Liver (tissue), 9 donors: ENCODE measurements around the gene LPO. TPM values are rescaled to one million over a fixed set of nuclear protein-coding genes. Genes with fewer than 3 reads are reported as not detected.

Source experiments
- DNase-seq: peaks from one replicate; pipeline ENCODE4 v3.0.0-alpha.2; 2017; ENCODE audit warnings: low spot score
- H3K27ac ChIP-seq, 2 donors: one replicate each; pipeline ENCODE4 v1.7.0; 2013; ENCODE audit warnings: inconsistent platforms in 2 of 2, low read length in 2 of 2, control low read depth in 1 of 2, low read depth in 1 of 2, mild to moderate bottlenecking in 1 of 2
- H3K27me3 ChIP-seq, 4 donors: one replicate each; pipeline versions ENCODE4 v1.6.1 to v1.7.0; 2013; ENCODE audit warnings: low read length in 3 of 4, inconsistent platforms in 1 of 4, mild to moderate bottlenecking in 1 of 4, moderate library complexity in 1 of 4; ENCODE audit not compliant: control insufficient read depth in 4 of 4, insufficient read depth in 4 of 4
- H3K36me3 ChIP-seq, 4 donors: one replicate each; pipeline versions ENCODE4 v1.6.1 to v1.7.0; 2013; ENCODE audit warnings: low read length in 3 of 4, mild to moderate bottlenecking in 3 of 4, low read depth in 1 of 4, moderate library complexity in 1 of 4; ENCODE audit not compliant: control insufficient read depth in 4 of 4, insufficient read depth in 3 of 4
- H3K4me1 ChIP-seq, 4 donors: one replicate each; pipeline versions ENCODE4 v1.6.1 to v1.7.0; 2013; ENCODE audit warnings: low read length in 3 of 4, mild to moderate bottlenecking in 3 of 4, moderate library complexity in 1 of 4; ENCODE audit not compliant: control insufficient read depth in 4 of 4, insufficient read depth in 4 of 4
- H3K4me3 ChIP-seq, 3 donors: one replicate each; pipeline versions ENCODE4 v1.6.1 to v1.7.0; 2013; ENCODE audit warnings: low read length in 3 of 3, control low read depth in 1 of 3, low read depth in 1 of 3, mild to moderate bottlenecking in 1 of 3
- H3K9ac ChIP-seq, 2 donors: one replicate each; pipeline ENCODE4 v1.7.0; 2013; ENCODE audit warnings: low read length in 2 of 2, mild to moderate bottlenecking in 2 of 2, moderate library complexity in 2 of 2, control low read depth in 1 of 2, low read depth in 1 of 2
- H3K9me3 ChIP-seq, 4 donors: one replicate each; pipeline versions ENCODE4 v1.6.1 to v1.7.0; 2013; ENCODE audit warnings: low read length in 3 of 4; ENCODE audit not compliant: control insufficient read depth in 4 of 4
- ATF3 ChIP-seq: IDR thresholded peaks from 2 replicates; pipeline ENCODE4 v1.6.1; 2016; ENCODE audit warnings: antibody characterized with exemption
- EGR1 ChIP-seq, 2 donors: IDR thresholded peaks; 2 replicates each; pipeline ENCODE4 v1.6.1; 2016 to 2018; ENCODE audit warnings: antibody characterized with exemption in 2 of 2, low read depth in 2 of 2
- FOXA1 ChIP-seq: IDR thresholded peaks from 2 replicates; pipeline ENCODE4 v1.6.1; 2016; ENCODE audit warnings: antibody characterized with exemption
- FOXA2 ChIP-seq: IDR thresholded peaks from 2 replicates; pipeline ENCODE4 v1.6.1; 2016; ENCODE audit warnings: antibody characterized with exemption
- GABPA ChIP-seq, 2 donors: IDR thresholded peaks in 1 of 2; conservative IDR thresholded peaks in 1 of 2; 2 replicates each; pipeline ENCODE4 v1.6.1; 2016; ENCODE audit warnings: antibody characterized with exemption in 2 of 2, mild to moderate bottlenecking in 1 of 2, moderate library complexity in 1 of 2
- JUND ChIP-seq, 2 donors: IDR thresholded peaks; 2 replicates each; pipeline ENCODE4 v1.6.1; 2016; ENCODE audit warnings: antibody characterized with exemption in 2 of 2
- MAX ChIP-seq: IDR thresholded peaks from 2 replicates; pipeline ENCODE4 v1.6.1; 2016; ENCODE audit warnings: antibody characterized with exemption
- REST ChIP-seq: IDR thresholded peaks from 2 replicates; pipeline ENCODE4 v1.6.1; 2016; ENCODE audit warnings: antibody characterized with exemption, mild to moderate bottlenecking
- RXRA ChIP-seq, 2 donors: IDR thresholded peaks; 2 replicates each; pipeline ENCODE4 v1.6.1; 2017 to 2018; ENCODE audit warnings: antibody characterized with exemption in 2 of 2, mild to moderate bottlenecking in 1 of 2
- SP1 ChIP-seq: IDR thresholded peaks from 2 replicates; pipeline ENCODE4 v1.6.1; 2018; ENCODE audit warnings: antibody characterized with exemption, mild to moderate bottlenecking
- TAF1 ChIP-seq: conservative IDR thresholded peaks from 2 replicates; pipeline ENCODE4 v1.6.1; 2016; ENCODE audit warnings: antibody characterized with exemption, mild to moderate bottlenecking
- YY1 ChIP-seq: IDR thresholded peaks from 2 replicates; pipeline ENCODE4 v1.6.1; 2016; ENCODE audit warnings: antibody characterized with exemption, mild to moderate bottlenecking
- ZBTB33 ChIP-seq: IDR thresholded peaks from 2 replicates; pipeline ENCODE4 v1.6.1; 2016; ENCODE audit warnings: antibody characterized with exemption
- WGBS: extraction: QIAGEN DNeasy Blood & Tissue Kit; methylation state at CpG from one replicate; pipeline ENCODE4 v1.1.7; 2013; 5-methylcytosine and 5-hydroxymethylcytosine counted together
- polyA plus RNA-seq, 2 donors: library from polyadenylated mRNA; stranded (reverse) in 1 of 2; unstranded in 1 of 2; fragments of 200-250 nt in 1 of 2; fragments of >200 nt in 1 of 2; fragmentation: Nextera tagmentation in 1 of 2; extraction: Ambion mirVana in 1 of 2; gene quantifications; one replicate each; pipeline versions ENCODE4 v1.2.1 to v1.2.3, GENCODE V29; 2013 to 2015
- total RNA-seq, 2 donors: library from RNA; depleted of rRNA; stranded (reverse); fragments of >200 nt; gene quantifications; one replicate each; pipeline ENCODE4 v1.2.3, GENCODE V29; 2014
- donor health status: healthy.
- donor health status: healthy.
- donor health status: healthy.
- donor health status: healthy.
- donor health status: healthy.

Gene LPO
- total and polyA plus RNA-seq, 4 donors, result not detected

GRCh38 chr17:58246781-58247180, 8.4 kb downstream of the LPO start:
- 83% methylated on average over 1 of the region's 1 CpG for WGBS
- no peak for TF ChIP-seq REST
- no peak for TF ChIP-seq MAX
- no peak for TF ChIP-seq GABPA (IDR thresholded peaks at IDR 0.05 in 1 of 2, conservative IDR thresholded peaks at IDR 0.05 in 1 of 2)
- TF ChIP-seq RXRA (IDR thresholded peaks at IDR 0.05), result no peak
- Histone ChIP-seq H3K9ac (no peak overlapping the region), H3K9me3 (no peaks in the 10 kb centered on the region), H3K27me3 (peaks cover 0 to 4% (median 0%) of the 10 kb centered on the region in 4 donors), H3K36me3 (no peaks in the 10 kb centered on the region), H3K27ac (no peak overlapping the region), H3K4me1 (peaks cover 0 to 19% (median 10%) of the 10 kb centered on the region in 4 donors), H3K4me3 (no peak overlapping the region)
- no peak for DNase-seq

GRCh38 chr17:58247511-58248363, 9.4 kb downstream of the LPO start:
- Histone ChIP-seq H3K27ac (no peak overlapping the region), H3K27me3 (peaks cover 0 to 4% (median 0%) of the 10 kb centered on the region in 4 donors), H3K4me1 (peaks cover 0 to 19% (median 10%) of the 10 kb centered on the region in 4 donors), H3K9ac (no peak overlapping the region), H3K36me3 (no peaks in the 10 kb centered on the region), H3K4me3 (no peak overlapping the region), H3K9me3 (no peaks in the 10 kb centered on the region)
- TF ChIP-seq FOXA2, result no peak
- no peak for TF ChIP-seq TAF1
- no peak for TF ChIP-seq REST
- no peak for TF ChIP-seq ZBTB33
- TF ChIP-seq FOXA1, result no peak
- TF ChIP-seq ATF3, result no peak
- no peak for TF ChIP-seq GABPA (IDR thresholded peaks at IDR 0.05 in 1 of 2, conservative IDR thresholded peaks at IDR 0.05 in 1 of 2)
- no peak for TF ChIP-seq RXRA (IDR thresholded peaks at IDR 0.05)
- no peak for TF ChIP-seq EGR1 (IDR thresholded peaks at IDR 0.05; ENCODE audit: low read depth in 2 of 2)
- TF ChIP-seq MAX, result no peak
- no peak for TF ChIP-seq SP1
- TF ChIP-seq JUND (IDR thresholded peaks at IDR 0.05), result no peak
- TF ChIP-seq YY1, result no peak
- no peak for DNase-seq
- 83% methylated on average over 10 of the region's 10 CpGs for WGBS
